Measurements from ENCODE around the gene WBP2. TPM values are rescaled to one million over a fixed set of nuclear protein-coding genes. Genes with fewer than 3 reads are reported as not detected.

The WBP2 gene
- total RNA-seq, 3 donors from 2014 or later = 99.1 to 114 (median 99.8) TPM

DNA sequence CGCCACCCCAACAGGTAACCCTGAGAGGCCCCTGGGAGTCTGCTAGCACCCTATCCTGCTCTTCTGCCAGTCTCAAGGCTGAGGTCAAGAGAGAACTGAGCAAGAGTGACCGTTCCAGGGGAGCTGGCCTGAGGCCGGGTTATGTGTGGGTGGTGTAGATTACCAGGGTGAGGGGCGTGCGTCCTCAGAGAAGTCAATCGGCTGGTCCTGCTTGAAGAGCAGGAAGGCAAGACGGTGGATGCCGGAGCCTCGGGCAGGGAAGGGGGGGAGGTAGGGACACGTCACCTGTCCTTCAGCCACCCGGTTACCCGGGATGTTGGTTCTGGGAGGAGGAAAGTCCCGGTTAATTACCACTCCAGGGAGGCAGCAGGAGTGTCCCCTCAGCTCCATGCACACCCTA lies 44.2 kb upstream of the WBP2 start:
- H3K4me3 ChIP-seq = no peak overlapping the region
- ATAC-seq = no peak
- H3K36me3 ChIP-seq (ENCODE audit: low read depth) = no peaks in the 10 kb centered on the region
- H3K9me3 ChIP-seq = no peaks in the 10 kb centered on the region
- DNase-seq = no peak
- peaks cover 27% of the 10 kb centered on the region for H3K4me1 ChIP-seq (ENCODE audit: low read depth)
- intact Hi-C loops (cut with DNase I, micrococcal nuclease) = no loop called here
- TF ChIP-seq, protein P1, sequence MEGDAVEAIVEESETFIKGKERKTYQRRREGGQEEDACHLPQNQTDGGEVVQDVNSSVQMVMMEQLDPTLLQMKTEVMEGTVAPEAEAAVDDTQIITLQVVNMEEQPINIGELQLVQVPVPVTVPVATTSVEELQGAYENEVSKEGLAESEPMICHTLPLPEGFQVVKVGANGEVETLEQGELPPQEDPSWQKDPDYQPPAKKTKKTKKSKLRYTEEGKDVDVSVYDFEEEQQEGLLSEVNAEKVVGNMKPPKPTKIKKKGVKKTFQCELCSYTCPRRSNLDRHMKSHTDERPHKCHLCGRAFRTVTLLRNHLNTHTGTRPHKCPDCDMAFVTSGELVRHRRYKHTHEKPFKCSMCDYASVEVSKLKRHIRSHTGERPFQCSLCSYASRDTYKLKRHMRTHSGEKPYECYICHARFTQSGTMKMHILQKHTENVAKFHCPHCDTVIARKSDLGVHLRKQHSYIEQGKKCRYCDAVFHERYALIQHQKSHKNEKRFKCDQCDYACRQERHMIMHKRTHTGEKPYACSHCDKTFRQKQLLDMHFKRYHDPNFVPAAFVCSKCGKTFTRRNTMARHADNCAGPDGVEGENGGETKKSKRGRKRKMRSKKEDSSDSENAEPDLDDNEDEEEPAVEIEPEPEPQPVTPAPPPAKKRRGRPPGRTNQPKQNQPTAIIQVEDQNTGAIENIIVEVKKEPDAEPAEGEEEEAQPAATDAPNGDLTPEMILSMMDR (IDR thresholded peaks at IDR 0.05) = no peak

DNA sequence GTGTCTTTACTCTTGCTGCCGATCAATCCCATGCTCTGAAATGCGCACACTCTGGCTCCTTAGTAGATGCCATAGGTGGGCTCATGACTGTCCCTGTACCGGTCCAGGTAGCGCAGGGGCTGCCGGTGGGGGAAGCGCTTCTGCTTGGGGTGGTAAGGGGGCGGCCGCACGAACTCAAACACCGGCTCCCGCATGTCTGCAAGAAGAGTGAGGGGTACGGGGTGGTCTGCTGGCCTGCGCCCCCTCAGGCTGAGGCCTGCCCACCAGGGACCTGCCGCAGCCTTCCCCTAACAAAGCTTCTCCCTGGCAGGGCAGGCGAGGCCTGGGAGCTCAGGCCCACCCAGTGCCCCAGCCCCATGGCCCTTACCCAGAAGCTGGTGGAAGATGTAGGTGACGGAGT lies 43.7 kb upstream of the WBP2 start:
- no peaks in the 10 kb centered on the region for H3K36me3 ChIP-seq (ENCODE audit: low read depth)
- peaks cover 23% of the 10 kb centered on the region for H3K4me1 ChIP-seq (ENCODE audit: low read depth)
- no peak overlapping the region for H3K4me3 ChIP-seq
- no peaks in the 10 kb centered on the region for H3K9me3 ChIP-seq
- TF ChIP-seq, protein P1 (IDR thresholded peaks at IDR 0.05) = no peak
- intact Hi-C loops (cut with DNase I, micrococcal nuclease) = no loop called here
- ATAC-seq (no peak), DNase-seq (no peak)

DNA sequence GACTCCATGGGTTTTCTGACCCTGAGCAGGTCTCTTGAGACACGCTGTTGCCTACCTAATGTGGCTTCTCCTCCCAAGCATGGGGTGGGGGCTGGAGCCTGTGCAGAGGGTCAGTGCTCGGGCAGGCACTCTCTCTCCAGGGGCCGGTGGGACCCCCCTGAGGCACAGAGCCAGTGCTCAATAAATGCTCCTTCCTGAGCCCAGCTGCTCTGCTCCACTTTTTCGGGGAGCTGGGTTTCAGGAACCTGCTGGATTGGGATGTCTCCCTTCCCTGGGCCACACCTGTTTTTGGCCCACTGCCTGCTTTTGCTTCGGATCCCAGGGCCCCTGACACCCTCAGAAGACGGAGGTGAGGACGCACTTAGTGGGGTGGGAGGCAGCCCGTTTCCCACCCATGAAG lies 42.9 kb upstream of the WBP2 start:
- no peak for ATAC-seq
- Histone ChIP-seq H3K4me3 (no peak overlapping the region), H3K9me3 (no peaks in the 10 kb centered on the region), H3K36me3 (ENCODE audit: low read depth) (no peaks in the 10 kb centered on the region), H3K4me1 (ENCODE audit: low read depth) (peaks cover 20% of the 10 kb centered on the region)
- intact Hi-C loops (cut with DNase I, micrococcal nuclease) = no loop called here
- DNase-seq = no peak
- TF ChIP-seq, protein P1 (IDR thresholded peaks at IDR 0.05) = no peak

DNA sequence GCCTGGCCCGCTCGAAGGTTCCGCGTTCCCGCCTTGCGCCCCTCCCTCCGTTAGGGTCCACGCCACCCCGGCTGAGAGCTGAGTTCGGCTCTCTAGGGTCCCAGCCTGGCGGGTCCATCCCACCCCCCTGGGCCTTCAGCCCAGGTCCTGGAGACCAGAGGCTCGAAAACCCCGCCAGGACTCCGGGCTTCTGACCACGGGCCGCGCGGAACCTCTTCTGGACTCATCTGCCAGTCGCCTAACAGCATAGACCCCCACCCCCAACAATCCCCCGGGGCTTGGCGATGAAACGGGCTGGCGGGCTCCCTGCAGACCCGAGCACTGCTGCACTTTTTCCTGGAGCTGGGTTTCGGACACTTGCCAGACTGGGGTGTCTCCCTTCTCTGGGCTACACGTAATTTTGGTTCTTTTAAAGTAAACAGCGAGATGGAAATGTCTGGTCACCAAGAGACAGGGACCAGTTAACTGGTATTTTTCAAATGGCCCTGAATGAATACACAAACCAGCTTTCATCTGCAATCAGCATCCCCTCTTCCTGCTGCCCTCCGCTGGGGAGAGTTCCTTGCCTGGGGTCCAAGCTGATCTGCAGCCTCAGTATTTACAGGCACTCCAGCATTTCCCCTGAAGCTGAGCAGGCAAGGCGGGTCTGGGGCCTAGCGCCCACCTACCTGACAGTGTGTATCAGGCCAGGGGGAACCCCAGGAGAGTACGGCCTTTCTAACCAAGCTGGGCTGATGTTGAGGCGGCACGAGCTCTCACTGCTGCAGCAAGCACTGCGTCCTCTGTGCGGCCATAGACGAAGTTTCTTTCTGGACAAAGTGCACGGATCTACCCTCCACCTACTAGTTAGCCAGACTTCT lies 42.3 kb upstream of the WBP2 start:
- ATAC-seq = no peak
- H3K36me3 ChIP-seq (ENCODE audit: low read depth) = no peaks in the 10 kb centered on the region
- peak in 2 of 3 donors; percentile 42 to 80 for DNase-seq
- peaks cover 20% of the 10 kb centered on the region for H3K4me1 ChIP-seq (ENCODE audit: low read depth)
- H3K4me3 ChIP-seq = no peak overlapping the region
- intact Hi-C loops (cut with DNase I, micrococcal nuclease) = no loop called here
- TF ChIP-seq, protein P1 (IDR thresholded peaks at IDR 0.05) = no peak
- H3K9me3 ChIP-seq = no peaks in the 10 kb centered on the region

DNA sequence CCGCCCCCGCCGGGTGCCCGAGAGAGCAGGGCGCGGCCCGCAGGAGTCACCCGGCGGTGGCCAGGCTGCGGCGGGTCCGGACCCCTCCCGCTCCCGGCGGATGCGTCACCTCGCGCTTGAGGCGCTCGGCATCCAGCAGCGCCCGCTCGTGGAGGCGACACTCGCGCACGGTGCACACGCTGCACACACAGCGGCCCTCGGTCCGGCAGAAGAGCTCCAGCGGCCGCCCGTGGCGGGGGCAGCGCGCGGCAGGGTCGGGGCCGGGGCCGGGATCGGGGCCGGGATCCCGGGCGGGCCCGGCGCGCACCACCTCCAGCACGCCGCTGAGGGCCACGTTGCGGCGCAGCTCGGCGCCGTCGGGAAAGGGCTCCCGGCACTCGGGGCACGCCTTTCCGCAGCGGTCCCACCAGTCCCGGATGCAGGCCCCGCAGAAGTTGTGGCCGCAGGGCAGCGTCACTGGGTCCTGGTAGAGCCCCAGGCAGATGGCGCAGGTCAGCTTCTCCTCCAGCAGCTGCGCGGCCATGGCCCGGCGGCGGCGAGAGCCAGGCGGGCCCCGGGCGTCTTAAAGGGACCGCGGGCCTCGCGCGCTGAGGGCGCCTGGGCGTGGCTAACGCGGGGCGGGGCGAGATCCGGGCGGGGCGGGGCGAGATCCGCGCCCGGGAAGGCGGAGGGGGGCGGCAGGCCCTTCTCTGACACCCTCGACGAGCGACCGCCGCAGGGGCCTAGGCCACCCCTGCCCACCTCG lies 41.5 kb upstream of the WBP2 start, which contains the start of gene TRIM65:
TRIM65 (minus strand) TSS at position 537 of the 745 bp plus-strand sequence; CDS start at position 523, 14 bp downstream.
- intact Hi-C loops (cut with DNase I, micrococcal nuclease) = no loop called here
- ATAC-seq (peak; percentile 89), DNase-seq (peak; percentile 84 to 91 (median 91))
- Histone ChIP-seq H3K36me3 (ENCODE audit: low read depth) (no peaks in the 10 kb centered on the region), H3K4me3 (peak within 1 kb of the TSS; percentile 90), H3K4me1 (ENCODE audit: low read depth) (peaks cover 20% of the 10 kb centered on the region), H3K9me3 (no peaks in the 10 kb centered on the region)
- TF ChIP-seq, protein P1 (IDR thresholded peaks at IDR 0.05) = peak; percentile 26

All from mucosa of descending colon (tissue), 3 donors.